Neural cell (in vitro differentiated cells): Measurements from ENCODE around the gene FCHSD1. TPM values are rescaled to one million over a fixed set of nuclear protein-coding genes. Genes with fewer than 3 reads are reported as not detected.

ENCODE experiments used
- H2AFZ ChIP-seq: fragments of 200-600, 300-800 bp; sonication (generic), shearing (Covaris generic); 2 replicates; pipeline ENCODE4 v1.6.0; 2014; ENCODE audit warnings: low read depth, mild to moderate bottlenecking, antibody characterized with exemption, low read length, moderate library complexity
- H3F3A ChIP-seq: fragments of 200-600 bp; shearing (Covaris generic); 2 replicates; pipeline ENCODE4 v1.6.1; 2016; ENCODE audit warnings: mild to moderate bottlenecking, moderate library complexity, mixed read lengths, antibody characterized with exemption, low read length; ENCODE audit not compliant: insufficient read depth, poor library complexity, severe bottlenecking
- H3K27ac ChIP-seq: fragments of 200-600, 300-800 bp; sonication (generic), shearing (Covaris generic); 2 replicates; pipeline ENCODE4 v1.5.1; 2014; ENCODE audit warnings: mild to moderate bottlenecking, low read length, moderate library complexity
- H3K27me3 ChIP-seq: fragments of 300-800, 200-600 bp; sonication (generic), shearing (Covaris generic); 2 replicates; pipeline ENCODE4 v1.6.0; 2014; ENCODE audit warnings: mild to moderate bottlenecking, low read depth, low read length, moderate library complexity; ENCODE audit not compliant: insufficient read depth
- H3K36me3 ChIP-seq: fragments of 300-800, 200-600 bp; sonication (generic), shearing (Covaris generic); 2 replicates; pipeline ENCODE4 v1.5.1; 2014; ENCODE audit warnings: mild to moderate bottlenecking, antibody characterized with exemption, low read length, moderate library complexity; ENCODE audit not compliant: insufficient read depth
- H3K4me2 ChIP-seq: fragments of 300-800, 200-600 bp; sonication (generic), shearing (Covaris generic); 2 replicates; pipeline ENCODE4 v1.6.0; 2014; ENCODE audit warnings: mild to moderate bottlenecking, low read length
- H3K4me3 ChIP-seq: fragments of 300-800, 200-600 bp; sonication (generic), shearing (Covaris generic); 2 replicates; pipeline ENCODE4 v1.5.1; 2014; ENCODE audit warnings: mild to moderate bottlenecking, low read length, moderate library complexity
- H3K79me2 ChIP-seq: fragments of 200-600 bp; shearing (Covaris generic); replicated peaks from 2 replicates; pipeline ENCODE4 v1.6.0; 2014; ENCODE audit warnings: mild to moderate bottlenecking, low read length, moderate library complexity; ENCODE audit not compliant: insufficient read depth
- H3K9ac ChIP-seq: fragments of 300-800, 200-600 bp; sonication (generic), shearing (Covaris generic); 2 replicates; pipeline ENCODE4 v1.6.1; 2016; ENCODE audit warnings: mild to moderate bottlenecking, low read length, mixed read lengths
- H3K9me2 ChIP-seq: fragments of 200-600 bp; shearing (Covaris generic); 2 replicates; pipeline ENCODE4 v1.6.1; 2016; ENCODE audit warnings: mild to moderate bottlenecking, low read length, mixed read lengths; ENCODE audit not compliant: insufficient read depth
- H3K9me3 ChIP-seq: fragments of 200-600, 300-800 bp; sonication (generic), shearing (Covaris generic); 2 replicates; pipeline ENCODE4 v1.6.1; 2016; ENCODE audit warnings: mild to moderate bottlenecking, mixed run types, low read length, moderate library complexity, mixed read lengths
- H4K20me1 ChIP-seq: fragments of 200-600 bp; shearing (Covaris generic); 2 replicates; pipeline ENCODE4 v1.6.1; 2016; ENCODE audit warnings: mild to moderate bottlenecking, mixed run types; ENCODE audit not compliant: insufficient read depth
- CTCF ChIP-seq: fragments of 450-650 bp; IDR thresholded peaks from 2 replicates; pipeline ENCODE4 v1.5.1; 2014; ENCODE audit warnings: antibody characterized with exemption, mild to moderate bottlenecking, moderate library complexity; ENCODE audit not compliant: poor library complexity, severe bottlenecking
- EP300 ChIP-seq: fragments of 450-650 bp; conservative IDR thresholded peaks from 2 replicates; pipeline ENCODE4 v1.6.1; 2014; ENCODE audit warnings: antibody characterized with exemption, mild to moderate bottlenecking, moderate library complexity; ENCODE audit not compliant: poor library complexity, severe bottlenecking
- EZH2 ChIP-seq: fragments of 200-600, 300-800 bp; shearing (Covaris generic), sonication (generic); IDR thresholded peaks from 2 replicates; pipeline ENCODE4 v1.6.1; 2014; ENCODE audit warnings: antibody characterized with exemption, low read length, borderline replicate concordance, mild to moderate bottlenecking; ENCODE audit not compliant: insufficient read depth, poor library complexity, severe bottlenecking
- MXI1 ChIP-seq: fragments of 450-650 bp; conservative IDR thresholded peaks from 2 replicates; pipeline ENCODE4 v1.6.1; 2014; ENCODE audit warnings: antibody characterized with exemption, mild to moderate bottlenecking; ENCODE audit not compliant: poor library complexity, severe bottlenecking
- POLR2AphosphoS5 ChIP-seq: IDR thresholded peaks from 2 replicates; pipeline ENCODE4 v1.6.1; 2012
- RAD21 ChIP-seq: fragments of 450-650 bp; conservative IDR thresholded peaks from 2 replicates; pipeline ENCODE4 v1.6.1; 2014; ENCODE audit warnings: antibody characterized with exemption, mild to moderate bottlenecking, moderate library complexity
- SMC3 ChIP-seq: fragments of 450-650 bp; conservative IDR thresholded peaks from 2 replicates; pipeline ENCODE4 v1.6.1; 2014; ENCODE audit warnings: antibody characterized with exemption, mild to moderate bottlenecking, moderate library complexity; ENCODE audit not compliant: poor library complexity
- TAF1 ChIP-seq: IDR thresholded peaks from 2 replicates; pipeline ENCODE4 v1.6.1; 2012; ENCODE audit warnings: low read depth
- polyA plus RNA-seq: library from polyadenylated mRNA; depleted of rRNA; stranded (reverse); fragments of >200 nt; gene quantifications from 2 replicates; pipeline ENCODE4 v1.2.3, GENCODE V29; 2014
- TF ChIP-seq, protein P1 (sequence below): IDR thresholded peaks from 2 replicates; pipeline ENCODE4 v1.6.1; 2012; ENCODE audit warnings: borderline replicate concordance

Gene FCHSD1
- polyA plus RNA-seq, 1 donor from 2014 or later: 3.9 TPM

GRCh38 chr5:141615991-141616720 lies 35.1 kb downstream of the FCHSD1 start:
- H4K20me1 ChIP-seq: no peaks in the 10 kb centered on the region
- no peak overlapping the region for H3K27ac ChIP-seq
- H3K36me3 ChIP-seq: no peaks in the 10 kb centered on the region
- H3K9ac ChIP-seq: no peak overlapping the region
- TF ChIP-seq SMC3 (no peak), EZH2 (no peak), CTCF (no peak), EP300 (no peak)
- TF ChIP-seq, protein P1, sequence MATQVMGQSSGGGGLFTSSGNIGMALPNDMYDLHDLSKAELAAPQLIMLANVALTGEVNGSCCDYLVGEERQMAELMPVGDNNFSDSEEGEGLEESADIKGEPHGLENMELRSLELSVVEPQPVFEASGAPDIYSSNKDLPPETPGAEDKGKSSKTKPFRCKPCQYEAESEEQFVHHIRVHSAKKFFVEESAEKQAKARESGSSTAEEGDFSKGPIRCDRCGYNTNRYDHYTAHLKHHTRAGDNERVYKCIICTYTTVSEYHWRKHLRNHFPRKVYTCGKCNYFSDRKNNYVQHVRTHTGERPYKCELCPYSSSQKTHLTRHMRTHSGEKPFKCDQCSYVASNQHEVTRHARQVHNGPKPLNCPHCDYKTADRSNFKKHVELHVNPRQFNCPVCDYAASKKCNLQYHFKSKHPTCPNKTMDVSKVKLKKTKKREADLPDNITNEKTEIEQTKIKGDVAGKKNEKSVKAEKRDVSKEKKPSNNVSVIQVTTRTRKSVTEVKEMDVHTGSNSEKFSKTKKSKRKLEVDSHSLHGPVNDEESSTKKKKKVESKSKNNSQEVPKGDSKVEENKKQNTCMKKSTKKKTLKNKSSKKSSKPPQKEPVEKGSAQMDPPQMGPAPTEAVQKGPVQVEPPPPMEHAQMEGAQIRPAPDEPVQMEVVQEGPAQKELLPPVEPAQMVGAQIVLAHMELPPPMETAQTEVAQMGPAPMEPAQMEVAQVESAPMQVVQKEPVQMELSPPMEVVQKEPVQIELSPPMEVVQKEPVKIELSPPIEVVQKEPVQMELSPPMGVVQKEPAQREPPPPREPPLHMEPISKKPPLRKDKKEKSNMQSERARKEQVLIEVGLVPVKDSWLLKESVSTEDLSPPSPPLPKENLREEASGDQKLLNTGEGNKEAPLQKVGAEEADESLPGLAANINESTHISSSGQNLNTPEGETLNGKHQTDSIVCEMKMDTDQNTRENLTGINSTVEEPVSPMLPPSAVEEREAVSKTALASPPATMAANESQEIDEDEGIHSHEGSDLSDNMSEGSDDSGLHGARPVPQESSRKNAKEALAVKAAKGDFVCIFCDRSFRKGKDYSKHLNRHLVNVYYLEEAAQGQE: no peak
- peak overlapping the region; percentile 76 for H3K4me3 ChIP-seq
- H3K4me2 ChIP-seq: no peak overlapping the region
- H3K9me2 ChIP-seq: no peaks in the 10 kb centered on the region
- H2AFZ ChIP-seq: no peak overlapping the region
- peaks cover 34% of the 10 kb centered on the region for H3K79me2 ChIP-seq
- H3F3A ChIP-seq: no peaks in the 10 kb centered on the region
- H3K27me3 ChIP-seq: no peaks in the 10 kb centered on the region
- no peaks in the 10 kb centered on the region for H3K9me3 ChIP-seq

- Histone ChIP-seq H3K27ac (no peak overlapping the region), H3K9ac (no peak overlapping the region), H3K9me2 (no peaks in the 10 kb centered on the region), H2AFZ (no peak overlapping the region), H3K27me3 (no peaks in the 10 kb centered on the region), H4K20me1 (no peaks in the 10 kb centered on the region), H3K79me2 (peaks cover 34% of the 10 kb centered on the region), H3K4me2 (no peak overlapping the region), H3F3A (no peaks in the 10 kb centered on the region), H3K4me3 (no peak overlapping the region), H3K9me3 (no peaks in the 10 kb centered on the region), H3K36me3 (no peaks in the 10 kb centered on the region)
- no peak for TF ChIP-seq POLR2AphosphoS5
- no peak for TF ChIP-seq EP300
- TF ChIP-seq SMC3: no peak
- no peak for TF ChIP-seq RAD21
- TF ChIP-seq CTCF: no peak
- no peak for TF ChIP-seq TAF1
- TF ChIP-seq EZH2: no peak
- TF ChIP-seq, protein P1: no peak
- no peak for TF ChIP-seq MXI1
These were observed 37.9 kb downstream of the FCHSD1 start for GRCh38 chr5:141613344-141613743.
